HG02970 (cell line): ENCODE data around the gene AHSP.
"Not testable (repeated sequence)": the region's sequence is repeated elsewhere in the genome, so short reads cannot be mapped to it uniquely, and the experiment has no call there.

Source experiments
- ATAC-seq: cut with Tn5 transposase; IDR thresholded peaks from one replicate; pipeline ENCODE4 v1.9.1; 2021; ENCODE audit warnings: mild to moderate bottlenecking, moderate library complexity, moderate number of reproducible peaks; ENCODE audit not compliant: unreplicated experiment, low FRiP score

AHSP gene

DNA sequence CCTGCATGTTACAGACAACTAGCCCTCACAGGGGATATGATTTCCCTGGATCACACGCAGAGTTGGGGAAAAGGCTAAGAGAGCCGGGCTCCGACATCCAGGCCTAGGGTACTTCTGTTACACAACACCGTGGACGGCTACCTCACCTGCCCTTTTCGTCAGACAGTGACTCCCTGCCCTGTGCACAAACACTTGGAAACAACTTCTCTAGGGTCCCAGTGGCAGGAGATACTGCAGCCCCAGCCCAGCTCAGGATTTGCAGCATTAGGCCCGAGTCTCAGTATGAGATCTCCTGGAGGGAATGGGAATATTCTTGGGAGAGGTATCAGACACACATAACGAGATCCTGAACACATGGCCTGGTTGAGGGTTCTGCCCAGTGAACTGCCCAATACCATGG is 27.8 kb upstream of the AHSP start:
- no peak for ATAC-seq

- ATAC-seq: no peak
Observed at GRCh38 chr16:31501226-31501965, 26.3 kb upstream of the AHSP start.

- ATAC-seq: no peak
Observed at GRCh38 chr16:31501966-31502348, 25.7 kb upstream of the AHSP start.

GRCh38 chr16:31502981-31503380 is 24.7 kb upstream of the AHSP start:
- no peak for ATAC-seq

- not testable (repeated sequence) for ATAC-seq
Observed at GRCh38 chr16:31503555-31503954, 24.1 kb upstream of the AHSP start.

- ATAC-seq: no peak
Observed at GRCh38 chr16:31504159-31504558, 23.5 kb upstream of the AHSP start.

DNA sequence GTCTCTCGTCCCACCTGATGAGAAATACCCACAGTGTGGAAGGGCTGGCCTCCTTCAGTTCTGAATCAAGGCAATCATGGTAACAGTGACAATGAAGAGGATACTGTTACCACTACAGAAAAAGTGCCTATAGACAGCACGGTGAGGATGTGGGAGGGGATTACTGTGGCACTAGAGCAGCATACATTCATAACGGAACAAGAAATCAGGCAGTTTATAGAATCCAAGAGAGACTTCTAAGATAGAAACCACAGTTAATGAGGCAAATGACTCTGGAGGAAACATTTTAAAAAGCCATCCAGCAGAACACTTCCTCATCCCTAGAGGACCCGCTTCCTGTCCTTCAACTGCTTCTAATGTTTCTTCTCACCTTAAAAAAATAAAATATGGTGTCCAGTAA is 22.2 kb upstream of the AHSP start:
- ATAC-seq: no peak

DNA sequence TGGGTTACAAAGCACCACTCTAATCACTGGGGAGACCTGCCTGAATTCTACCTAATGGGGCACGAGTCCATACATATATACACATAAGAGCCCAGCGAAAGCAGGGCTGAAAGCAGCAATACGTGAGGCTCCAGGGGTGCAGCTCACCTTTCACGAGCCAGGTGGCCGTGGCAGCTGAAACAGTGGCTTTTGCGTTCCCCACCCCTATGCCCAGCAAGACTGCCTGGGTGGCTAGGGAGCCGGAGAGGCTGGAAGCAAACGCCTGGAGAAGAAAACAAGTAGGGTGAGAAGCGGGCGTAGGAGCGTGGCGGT is 20.1 kb upstream of the AHSP start:
- ATAC-seq: peak; percentile 7

DNA sequence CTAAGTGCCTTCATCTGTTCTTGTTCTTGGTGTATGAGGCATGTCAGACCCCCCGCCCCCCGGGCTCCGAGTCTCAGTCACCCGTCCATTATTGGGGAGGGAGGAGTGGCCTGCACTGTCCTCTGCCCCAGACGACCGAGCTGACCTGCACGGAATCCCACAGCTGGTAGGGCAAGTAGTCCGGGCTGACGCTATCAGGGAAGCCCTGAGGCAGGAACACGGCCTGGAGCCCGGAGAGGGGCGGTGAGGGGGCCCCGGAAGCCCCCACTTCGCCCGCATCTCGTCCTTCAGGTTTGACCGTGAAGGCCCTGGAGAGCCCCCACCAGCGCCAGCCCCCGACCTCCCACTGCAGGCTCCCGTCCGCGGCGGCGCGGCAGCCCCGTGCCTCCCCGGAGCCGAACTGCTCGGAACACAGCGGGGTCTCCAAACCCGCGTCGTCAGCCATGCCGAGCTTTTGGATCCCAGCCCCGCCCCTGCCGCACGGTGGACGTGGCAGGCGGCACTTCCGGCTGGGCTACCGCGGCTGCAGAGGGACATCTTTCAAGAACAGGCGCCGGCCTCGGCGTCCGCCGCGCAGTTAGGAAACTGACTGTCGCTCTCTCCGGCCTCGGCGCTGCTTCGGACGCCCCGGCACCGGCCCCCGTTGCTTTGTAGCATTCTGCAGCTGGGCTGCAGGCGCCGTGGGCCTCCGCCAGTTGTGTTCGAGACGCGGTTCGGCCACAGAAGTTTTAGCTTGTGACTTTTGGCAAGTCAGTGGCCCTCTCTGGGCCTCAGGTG is 19.6 kb upstream of the AHSP start, which contains the start of gene RUSF1:
Gene RUSF1, minus strand, starts transcription at position 463 of the 777 bp plus-strand sequence. Its CDS starts 18 bp downstream, at position 445.
- peak; percentile 86 for ATAC-seq

DNA sequence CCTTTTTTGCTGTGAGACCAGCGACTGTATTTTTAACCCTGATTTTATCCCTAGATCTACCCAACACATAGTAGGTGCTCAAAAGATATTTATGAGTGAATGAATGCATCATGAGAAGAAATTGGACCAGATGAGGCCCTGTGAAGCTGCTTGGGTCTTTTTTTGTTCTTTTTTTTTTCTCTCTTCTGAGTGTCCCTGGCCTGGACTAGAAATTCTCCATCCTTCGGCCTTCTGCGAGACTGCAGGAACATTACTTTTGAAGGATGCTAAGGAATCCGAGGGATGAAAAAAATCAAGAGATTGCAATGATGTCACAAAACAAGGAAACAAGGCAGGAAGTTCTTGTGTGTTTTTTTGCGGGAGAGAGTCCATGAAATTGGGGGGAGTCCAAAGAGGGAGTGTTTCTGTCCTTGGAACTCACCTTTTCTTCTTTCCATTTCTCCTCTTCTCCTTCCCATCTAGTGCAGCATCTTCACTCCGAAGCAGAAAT is 18.9 kb upstream of the AHSP start:
- ATAC-seq: no peak

DNA sequence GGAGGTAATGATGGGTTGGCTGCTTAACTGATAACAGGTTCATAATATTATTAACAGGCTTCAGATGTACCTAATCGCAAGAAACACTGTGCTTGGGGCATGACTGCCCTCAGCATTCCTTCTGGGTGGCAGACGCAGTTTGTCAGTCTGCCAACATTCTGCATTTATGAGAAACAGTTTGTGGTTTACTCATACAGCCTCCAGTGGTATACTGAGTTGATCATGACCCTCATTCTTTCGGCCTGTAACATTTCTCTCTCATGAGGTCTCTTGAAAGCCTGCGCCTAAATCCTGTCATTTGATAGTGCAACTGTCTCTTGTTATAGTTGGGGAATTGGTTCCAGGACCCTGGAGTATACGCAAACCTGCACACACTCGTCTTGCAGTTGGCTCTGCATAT is 14.6 kb upstream of the AHSP start:
- ATAC-seq: no peak

DNA sequence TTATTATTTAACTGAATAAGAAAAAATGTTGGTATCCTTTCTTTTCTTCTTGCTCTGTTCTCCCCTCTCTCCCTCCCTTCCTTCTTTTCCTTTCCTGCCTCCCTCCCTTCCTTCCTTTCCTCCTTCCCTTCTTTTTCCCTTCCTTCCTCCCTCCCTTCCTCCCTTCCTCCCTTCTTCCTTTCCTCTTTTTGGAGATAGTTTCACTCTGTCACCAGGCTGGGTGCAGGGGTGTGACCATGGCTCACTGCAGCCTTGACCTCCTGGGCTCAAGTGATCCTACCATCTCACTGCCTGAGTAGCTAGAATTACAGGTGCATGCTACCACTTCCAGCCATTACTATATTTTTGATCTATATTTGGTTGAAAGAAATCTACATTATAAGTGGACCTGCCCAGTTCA is 13.8 kb upstream of the AHSP start:
- ATAC-seq: no peak

DNA sequence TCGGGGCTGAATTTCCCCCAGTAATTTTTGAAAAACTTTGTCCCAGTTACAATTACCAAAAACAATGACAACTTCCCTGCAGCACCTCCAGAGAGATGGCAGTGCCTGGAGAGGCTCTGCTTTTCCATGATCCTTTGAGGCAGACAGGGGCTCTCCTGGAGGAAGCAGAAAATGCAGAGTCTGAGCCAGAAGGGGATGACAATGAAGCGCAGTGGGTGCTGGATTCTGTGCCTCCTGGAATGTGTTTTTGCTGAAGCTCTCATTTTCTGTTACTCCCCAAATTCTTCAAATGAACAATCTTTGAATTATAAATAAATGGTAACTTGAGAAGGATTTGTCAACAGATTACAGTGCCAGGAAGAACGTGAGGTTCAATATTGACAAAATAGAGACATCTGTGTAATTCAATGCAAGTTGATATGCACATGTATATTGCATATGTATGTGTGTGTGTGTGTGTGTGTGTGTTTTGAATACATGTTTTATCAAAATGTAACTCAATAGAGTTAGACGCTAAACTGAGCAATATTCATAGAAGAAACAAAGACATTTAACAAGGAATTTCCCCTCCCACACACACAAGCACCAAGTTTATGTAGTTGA is 9.8 kb upstream of the AHSP start:
- ATAC-seq: no peak

DNA sequence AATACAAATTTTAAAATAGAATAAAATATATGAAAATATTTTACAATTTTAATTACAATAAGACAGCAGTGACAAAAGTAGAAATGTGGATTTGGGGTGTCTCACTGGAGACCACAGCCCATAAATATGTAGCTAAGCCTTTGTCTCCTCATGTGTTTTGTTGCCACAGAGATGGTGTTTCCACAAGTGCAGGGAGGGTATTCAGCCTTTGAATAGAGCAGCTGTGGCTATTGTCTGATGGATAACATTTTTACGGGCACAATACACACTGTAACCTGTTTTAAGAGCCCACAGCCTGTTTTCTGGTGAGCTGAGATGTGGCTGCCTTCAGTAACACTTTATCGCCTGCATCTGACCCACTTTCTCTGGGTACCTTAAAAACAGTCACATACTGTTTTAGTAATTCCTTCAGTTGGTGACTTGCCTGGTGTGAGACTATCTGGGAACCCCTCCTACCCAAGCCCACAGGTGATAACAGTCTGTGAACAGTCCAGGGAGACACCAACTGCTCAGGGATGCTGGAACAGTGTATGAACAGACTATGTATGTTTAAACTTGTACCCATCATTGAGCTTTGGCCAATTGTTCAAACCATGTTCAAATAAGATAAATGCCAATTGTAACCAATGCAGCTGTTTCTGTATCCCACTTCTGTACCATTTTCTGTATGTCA is 7.8 kb upstream of the AHSP start:
- ATAC-seq: no peak

GRCh38 chr16:31521368-31521767 is 6.3 kb upstream of the AHSP start:
- ATAC-seq: no peak

DNA sequence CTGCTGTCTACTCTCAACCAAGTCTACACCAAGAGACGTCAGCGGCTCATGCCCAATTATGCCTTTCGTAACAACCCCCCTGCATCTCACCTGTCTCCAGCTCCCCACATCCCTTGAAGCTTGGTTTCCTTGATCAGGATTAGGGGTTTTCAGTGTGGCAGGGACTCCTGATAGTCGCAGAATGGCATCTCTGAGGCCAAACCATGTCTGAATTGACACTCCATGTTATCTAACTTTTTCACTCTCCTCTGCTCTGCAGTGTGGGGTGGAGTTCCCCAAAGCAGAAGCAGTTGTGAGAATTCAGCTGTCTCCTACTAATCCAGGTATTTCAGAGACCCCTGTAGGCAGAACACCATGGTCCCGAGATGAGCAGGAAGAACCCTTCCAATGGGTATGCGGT is 5.6 kb upstream of the AHSP start:
- ATAC-seq: no peak

DNA sequence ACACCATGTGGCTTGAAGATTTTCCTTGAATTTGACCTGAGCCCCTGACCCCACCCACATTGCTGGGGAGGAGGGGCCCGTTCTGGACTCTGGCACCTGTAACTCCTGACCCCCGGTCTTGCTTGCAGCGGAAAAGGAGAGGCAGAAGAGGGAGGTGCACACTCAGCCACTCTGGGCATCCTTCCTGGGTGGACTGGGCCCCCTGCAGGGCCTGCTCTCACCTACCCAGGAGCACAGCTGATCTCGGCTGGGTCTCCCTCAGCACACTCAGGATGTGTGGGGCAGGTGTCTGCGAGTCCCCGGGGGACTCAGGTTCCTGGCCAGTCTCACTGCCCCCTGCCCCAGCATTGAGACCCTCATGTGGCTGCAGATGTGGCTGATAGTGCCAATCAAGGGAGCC is 3.9 kb upstream of the AHSP start:
- not testable (repeated sequence) for ATAC-seq

GRCh38 chr16:31525113-31525512 is 2.6 kb upstream of the AHSP start:
- no peak for ATAC-seq

GRCh38 chr16:31528523-31529107 is 915 bp downstream of the AHSP start:
- ATAC-seq: no peak

GRCh38 chr16:31529108-31529936 is 1.6 kb downstream of the AHSP start:
- ATAC-seq: no peak
